Inflammatory macrophage treated with lipopolysaccharide for 4 hours (primary cell): ENCODE measurements around the gene AFF3.
"Not testable (repeated sequence)": the region's sequence is repeated elsewhere in the genome, so short reads cannot be mapped to it uniquely, and the experiment has no call there.

Source experiments
- DNase-seq: peaks from one replicate; pipeline ENCODE4 v3.0.0-alpha.2; 2020

The AFF3 gene

DNA sequence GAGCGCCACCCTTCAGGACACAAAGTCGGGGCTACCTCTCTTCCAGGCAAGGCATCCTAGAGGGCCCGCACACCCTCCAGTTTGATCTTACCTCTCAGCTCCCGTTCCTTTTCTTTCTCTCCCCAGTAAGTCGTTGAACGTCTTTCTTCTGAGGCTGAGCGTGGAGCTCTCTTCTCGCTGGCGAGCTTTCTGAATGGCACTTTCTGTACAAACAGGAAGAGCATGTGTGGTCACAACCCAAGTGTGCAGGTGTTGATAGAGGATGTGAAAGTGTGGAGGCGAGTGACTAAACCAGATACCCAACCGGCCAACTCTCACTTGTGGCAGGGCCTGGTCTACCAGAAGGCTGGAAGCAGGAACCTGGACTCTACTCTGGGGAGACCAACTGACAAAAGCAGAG is at the start of gene AFF3:
AFF3 (minus strand) TSS at position 198 of the 400 bp plus-strand sequence. CDS start 38,136 bp downstream, outside the sequence.
- DNase-seq, result peak; percentile 56

- no peak for DNase-seq
Observed at GRCh38 chr2:100189387-100189786, 47.0 kb upstream of the AFF3 start.

- no peak for DNase-seq
Observed at GRCh38 chr2:100188326-100188725, 45.9 kb upstream of the AFF3 start.

DNA sequence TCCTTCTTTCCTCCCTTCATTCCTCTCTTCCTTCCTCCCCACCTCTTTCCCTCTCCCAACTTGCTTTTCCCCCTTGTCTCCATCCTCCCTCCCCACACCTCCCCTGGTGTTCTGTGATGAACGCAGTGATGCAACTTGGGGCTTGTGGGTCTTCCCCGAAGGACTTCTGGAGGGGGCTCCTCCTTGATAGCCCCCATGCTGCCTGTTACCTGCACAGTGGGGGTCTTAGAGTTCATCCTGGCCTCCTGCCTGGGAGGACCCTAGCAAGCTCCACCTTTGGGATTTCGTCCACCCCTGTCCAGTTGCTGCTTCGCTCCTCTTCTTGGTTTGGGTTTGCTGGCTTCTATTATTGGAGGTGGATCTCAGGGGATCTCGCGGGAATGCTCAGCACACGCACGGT is 43.7 kb upstream of the AFF3 start:
- DNase-seq, result no peak

GRCh38 chr2:100185516-100185915 is 43.1 kb upstream of the AFF3 start:
- DNase-seq, result no peak

DNA sequence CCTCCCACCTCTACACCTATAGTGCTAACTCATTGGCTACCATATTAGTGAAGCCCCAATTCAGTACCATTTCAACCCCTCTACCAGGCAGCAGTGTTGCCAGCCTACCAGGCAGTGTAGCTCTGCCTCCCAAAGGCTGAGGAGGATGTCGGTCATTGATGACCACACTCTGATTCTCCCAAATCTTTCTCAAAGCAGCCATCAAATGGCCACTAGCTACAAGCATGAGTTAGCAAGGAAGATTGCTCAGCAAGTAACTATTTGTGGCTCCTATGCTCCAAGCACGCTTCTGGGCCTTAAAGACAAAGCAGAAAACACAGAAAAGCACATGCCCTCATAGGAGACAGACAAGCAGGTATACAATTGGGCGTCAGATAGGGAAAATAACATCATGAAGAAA is 42.7 kb upstream of the AFF3 start:
- no peak for DNase-seq

GRCh38 chr2:100184055-100184737 is 41.8 kb upstream of the AFF3 start:
- DNase-seq, result peak; percentile 80

- no peak for DNase-seq
Observed at GRCh38 chr2:100182494-100183361, 40.3 kb upstream of the AFF3 start.

- DNase-seq, result no peak
Observed at GRCh38 chr2:100180503-100180902, 38.1 kb upstream of the AFF3 start.

DNA sequence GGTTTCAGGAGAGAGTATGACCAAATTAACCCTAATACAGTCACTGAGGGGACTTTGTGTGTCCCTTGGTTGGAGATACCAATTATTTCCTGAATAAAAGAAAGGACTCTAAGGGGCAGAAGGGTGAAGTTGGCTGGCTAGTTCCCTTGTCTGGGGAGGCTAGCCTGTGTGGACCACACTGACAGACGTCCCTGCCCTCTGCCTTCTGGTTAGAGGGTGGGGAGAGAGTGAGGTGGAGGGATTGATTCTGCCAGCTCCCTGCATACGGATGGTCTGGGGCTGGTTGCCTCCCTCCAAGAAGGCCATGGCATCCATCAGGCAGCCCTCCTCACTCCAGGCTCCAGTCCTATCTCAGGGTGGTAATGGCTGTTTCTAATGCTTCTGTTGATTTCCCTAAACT is 37.4 kb upstream of the AFF3 start:
- DNase-seq, result no peak

- DNase-seq, result no peak
Observed at GRCh38 chr2:100178864-100179263, 36.5 kb upstream of the AFF3 start.

DNA sequence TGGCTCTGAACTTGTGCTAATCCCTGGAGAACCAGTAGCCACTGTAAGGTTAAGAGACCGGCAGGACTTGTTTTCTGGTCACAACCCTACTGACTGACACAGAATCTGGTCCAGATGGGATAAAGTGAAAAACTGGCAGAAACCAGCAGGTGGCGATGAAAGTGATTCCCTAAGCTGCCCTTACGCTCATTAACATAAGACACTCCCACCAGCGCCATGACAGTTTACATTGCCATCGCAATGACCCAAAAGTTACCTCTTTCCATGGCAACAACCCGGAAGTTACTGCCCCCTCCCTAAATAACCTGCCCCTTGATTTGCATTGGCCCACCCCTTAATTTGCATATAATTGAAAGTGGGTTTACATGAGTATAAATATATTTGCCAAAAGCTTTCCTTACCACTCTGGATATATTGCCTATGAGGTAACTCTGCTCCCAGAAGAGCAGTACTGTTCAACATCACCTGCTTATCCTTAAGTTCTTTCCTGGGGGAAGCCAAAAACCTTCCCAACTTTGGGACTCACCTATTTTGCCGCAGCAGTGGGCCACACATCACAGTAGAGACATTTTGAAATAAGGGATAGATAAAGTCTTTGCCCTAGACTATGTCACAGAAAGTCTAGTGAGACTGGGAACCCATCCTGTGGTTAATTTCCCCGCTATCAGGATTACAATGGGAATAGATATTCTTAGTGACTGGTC is 35.8 kb upstream of the AFF3 start:
- peak; percentile 62 for DNase-seq

GRCh38 chr2:100176925-100177324 is 34.5 kb upstream of the AFF3 start:
- DNase-seq, result no peak

DNA sequence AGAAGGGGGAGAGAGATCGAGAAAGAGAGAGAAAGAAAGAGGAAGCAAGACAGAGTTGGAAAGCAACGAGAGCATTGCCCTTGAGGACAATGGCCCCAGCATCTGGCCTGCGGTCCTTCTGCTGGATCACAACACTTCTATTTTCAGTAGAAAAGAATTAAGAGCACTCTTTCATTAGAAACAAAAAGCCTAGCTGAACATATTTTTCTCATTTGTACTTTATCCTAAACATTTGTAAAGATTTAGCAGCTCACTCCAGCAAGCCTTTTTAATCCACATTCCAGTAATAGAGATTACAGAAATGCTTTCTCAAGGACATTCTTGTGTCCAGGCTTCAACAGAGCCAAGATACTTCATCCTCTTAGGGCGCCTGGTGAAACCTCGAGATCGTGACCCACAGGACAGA is 31.6 kb upstream of the AFF3 start:
- no peak for DNase-seq

DNA sequence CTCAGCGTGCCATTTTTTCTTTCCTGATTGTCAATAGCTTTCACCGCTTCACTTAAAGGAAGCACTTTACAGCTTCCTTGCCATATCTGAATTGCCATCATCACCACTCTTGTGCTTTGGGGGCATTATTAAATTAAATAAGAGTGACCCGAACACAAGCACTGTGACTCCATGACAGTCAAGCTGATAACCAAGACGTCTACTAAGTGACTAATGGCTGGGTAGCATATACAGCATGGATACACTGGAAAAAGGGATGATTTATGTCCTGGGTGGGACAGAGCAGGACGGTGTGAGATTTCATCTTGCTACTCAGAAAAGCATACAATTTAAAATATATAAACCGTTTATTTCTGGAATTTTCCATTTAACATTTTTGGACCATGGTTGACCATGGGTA is 24.3 kb upstream of the AFF3 start:
- no peak for DNase-seq

- DNase-seq, result no peak
Observed at GRCh38 chr2:100163605-100164004, 21.2 kb upstream of the AFF3 start.

DNA sequence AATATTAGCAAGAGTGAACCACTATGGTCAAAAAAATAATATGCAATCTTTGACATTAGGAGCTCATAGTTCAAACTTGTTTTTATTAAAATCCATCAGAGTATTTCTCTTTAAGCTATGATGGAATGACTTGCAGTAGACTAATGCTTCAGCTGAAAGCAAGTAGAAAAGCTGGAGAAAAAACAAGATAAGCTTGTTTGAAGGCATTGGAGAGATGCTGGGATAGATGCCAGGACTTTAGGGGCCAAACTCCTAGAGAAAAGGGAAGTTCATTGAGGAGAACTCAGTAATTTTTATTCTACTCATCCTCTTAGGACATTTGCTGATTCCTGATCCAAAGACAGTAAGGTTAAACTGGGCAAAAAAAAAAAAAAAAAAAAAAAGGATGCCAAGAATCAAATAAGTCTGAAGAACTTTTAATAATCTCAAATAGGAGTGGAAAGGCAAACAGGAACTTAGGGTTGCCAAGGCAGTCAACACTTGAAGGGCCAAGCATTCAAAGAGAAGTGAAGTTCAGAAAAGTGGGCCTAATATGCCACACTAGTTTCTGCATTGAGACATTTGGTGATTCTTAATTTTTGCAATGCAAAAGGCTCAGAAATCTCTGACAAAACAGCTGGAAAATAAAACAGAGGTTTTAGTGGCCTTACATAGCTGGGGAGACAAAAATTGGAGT is 19.7 kb upstream of the AFF3 start:
- DNase-seq, result no peak

GRCh38 chr2:100160396-100160795 is 18.0 kb upstream of the AFF3 start:
- DNase-seq, result no peak

- not testable (repeated sequence) for DNase-seq
Observed at GRCh38 chr2:100151832-100152231, 9.4 kb upstream of the AFF3 start.

DNA sequence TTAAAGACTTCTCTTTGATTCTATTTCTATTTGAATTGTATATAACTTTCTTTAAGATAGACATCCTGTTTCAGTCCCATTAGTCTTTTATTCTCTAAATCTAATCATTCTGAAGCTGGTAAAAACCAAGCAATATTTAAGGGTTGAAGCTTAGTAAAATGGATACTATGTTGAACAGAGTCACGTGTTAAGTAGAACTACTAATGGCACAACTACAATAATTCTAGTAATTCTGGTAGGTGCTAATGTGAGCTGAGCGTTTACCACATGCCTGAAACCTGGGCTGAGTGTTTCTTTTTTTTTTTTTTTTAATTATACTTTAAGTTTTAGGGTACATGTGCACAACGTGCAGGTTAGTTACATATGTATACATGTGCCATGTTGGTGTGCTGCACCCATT is 8.9 kb upstream of the AFF3 start:
- DNase-seq, result no peak

GRCh38 chr2:100148883-100149282 is 6.5 kb upstream of the AFF3 start:
- no peak for DNase-seq

DNA sequence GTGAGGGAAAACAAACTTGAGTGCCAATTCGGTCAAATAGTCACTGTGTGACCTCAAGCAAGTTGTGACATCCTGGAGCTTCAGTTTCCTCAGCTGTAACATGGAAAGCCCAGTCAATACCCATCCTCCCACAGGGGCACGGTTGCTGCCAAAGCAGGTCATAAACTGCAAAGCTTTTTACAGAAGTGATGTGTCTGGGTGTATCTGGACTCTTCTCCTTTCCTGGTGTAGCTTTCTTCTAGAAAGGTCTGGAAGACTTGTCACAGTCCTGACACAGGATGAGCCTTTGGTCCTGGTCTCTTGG is 4.2 kb upstream of the AFF3 start:
- DNase-seq, result peak; percentile 64

DNA sequence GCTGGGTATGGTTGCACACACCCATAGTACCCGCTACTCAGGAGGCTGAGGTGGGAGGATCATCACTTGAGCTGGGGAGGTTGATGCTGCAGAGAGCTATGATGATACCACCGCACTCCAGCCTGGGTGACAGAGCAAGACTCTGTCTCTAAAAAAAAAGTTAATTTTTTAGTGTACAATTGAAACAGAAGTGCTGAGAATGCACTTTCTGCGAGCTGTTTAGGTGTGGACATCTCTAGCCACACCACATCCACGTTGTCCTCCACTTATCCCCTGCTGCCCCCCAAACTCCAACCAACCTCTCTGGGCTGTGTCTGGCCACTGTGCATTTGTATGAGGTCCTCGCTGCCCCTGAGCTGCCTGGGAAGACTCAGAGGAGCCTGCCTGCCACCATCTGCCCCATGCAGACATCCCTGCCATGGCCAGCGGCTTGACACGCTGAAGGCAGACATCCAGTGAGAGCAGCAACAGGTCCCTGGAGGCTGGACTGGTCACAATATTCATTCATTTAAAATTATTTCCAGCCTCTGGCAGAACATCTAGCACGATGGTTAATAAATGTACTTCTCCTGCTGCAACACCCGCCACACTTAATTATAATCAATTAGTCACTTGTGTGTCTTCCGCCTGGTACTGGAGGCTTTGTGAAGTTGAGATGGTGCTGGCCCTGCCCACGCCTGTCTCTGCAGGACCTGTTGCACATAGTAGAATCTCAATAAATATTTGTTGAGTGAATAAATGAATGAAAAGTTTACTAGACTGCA is 3.7 kb upstream of the AFF3 start:
- no peak for DNase-seq
